Neuronal stem cell (in vitro differentiated cells): ENCODE data around the gene PCID2.

Experiments used
- DNase-seq: peaks from one replicate; pipeline ENCODE4 v3.0.0-alpha.2; 2013; ENCODE audit warnings: low spot score
- H2AFZ ChIP-seq: one replicate; pipeline ENCODE4 v1.6.1; 2013; ENCODE audit warnings: mild to moderate bottlenecking, low read length, inconsistent platforms
- H2AK5ac ChIP-seq: 2 replicates; pipeline ENCODE4 v1.6.1; 2013; ENCODE audit warnings: low read depth, mild to moderate bottlenecking, inconsistent platforms, low read length, moderate library complexity, mixed read lengths
- H2BK120ac ChIP-seq: 2 replicates; pipeline ENCODE4 v1.6.1; 2013; ENCODE audit warnings: low read depth, mild to moderate bottlenecking, inconsistent platforms, low read length, moderate library complexity, mixed read lengths
- H2BK12ac ChIP-seq: one replicate; pipeline ENCODE4 v1.6.1; 2013; ENCODE audit warnings: low read length, inconsistent platforms
- H2BK15ac ChIP-seq: 2 replicates; pipeline ENCODE4 v1.6.1; 2013; ENCODE audit warnings: mild to moderate bottlenecking, low read length, inconsistent platforms, mixed read lengths
- H2BK5ac ChIP-seq: one replicate; pipeline ENCODE4 v1.6.1; 2013; ENCODE audit warnings: inconsistent platforms, mild to moderate bottlenecking, low read length, moderate library complexity
- H3K14ac ChIP-seq: one replicate; pipeline ENCODE4 v1.6.1; 2013; ENCODE audit warnings: low read length, inconsistent platforms
- H3K18ac ChIP-seq: 2 replicates; pipeline ENCODE4 v1.6.1; 2013; ENCODE audit warnings: low read length, inconsistent platforms
- H3K23ac ChIP-seq: 2 replicates; pipeline ENCODE4 v1.6.1; 2013; ENCODE audit warnings: low read depth, mild to moderate bottlenecking, mixed read lengths, low read length, inconsistent platforms; ENCODE audit not compliant: poor library complexity
- H3K27ac ChIP-seq: replicated peaks from 3 replicates; pipeline ENCODE4 v1.5.1; 2013; ENCODE audit warnings: low read length, inconsistent platforms
- H3K27me3 ChIP-seq, 3 experiments: 2 replicates each; pipeline ENCODE4 v1.6.1; 2013; ENCODE audit warnings: low read length in 3 of 3, mild to moderate bottlenecking in 2 of 3, inconsistent platforms in 1 of 3, low read depth in 1 of 3, mixed read lengths in 1 of 3, moderate library complexity in 1 of 3; ENCODE audit not compliant: control insufficient read depth in 3 of 3, insufficient read depth in 3 of 3
- H3K36me3 ChIP-seq, 2 donors: replicated peaks in 1 of 2; 2 replicates each; pipeline ENCODE4 v1.6.1; 2013; ENCODE audit warnings: low read length in 2 of 2; ENCODE audit not compliant: control insufficient read depth in 2 of 2, insufficient read depth in 2 of 2
- H3K4ac ChIP-seq: 2 replicates; pipeline ENCODE4 v1.6.1; 2013; ENCODE audit warnings: inconsistent platforms, mild to moderate bottlenecking, low read length, moderate library complexity
- H3K4me1 ChIP-seq, 2 donors: 1 replicate in 1 of 2; 2 replicates in 1 of 2; pipeline ENCODE4 v1.6.1; 2013; ENCODE audit warnings: low read length in 2 of 2, low read depth in 1 of 2; ENCODE audit not compliant: control insufficient read depth in 2 of 2, insufficient read depth in 1 of 2
- H3K4me2 ChIP-seq: one replicate; pipeline ENCODE4 v1.6.1; 2013; ENCODE audit warnings: mild to moderate bottlenecking, low read length, inconsistent platforms; ENCODE audit not compliant: insufficient read depth, poor library complexity, severe bottlenecking
- H3K4me3 ChIP-seq, 2 donors: 2 replicates each; pipeline ENCODE4 v1.5.1; 2013; ENCODE audit warnings: low read length in 2 of 2, mild to moderate bottlenecking in 2 of 2, inconsistent platforms in 1 of 2, moderate library complexity in 1 of 2
- H3K79me1 ChIP-seq: one replicate; pipeline ENCODE4 v1.6.1; 2013; ENCODE audit warnings: low read depth, mild to moderate bottlenecking, inconsistent platforms, low read length, moderate library complexity
- H3K9ac ChIP-seq: one replicate; pipeline ENCODE4 v1.6.1; 2013; ENCODE audit warnings: mild to moderate bottlenecking, low read depth, low read length, inconsistent platforms; ENCODE audit not compliant: poor library complexity
- H3K9me3 ChIP-seq, 2 donors: replicated peaks in 1 of 2; 2 replicates each; pipeline versions ENCODE3 to v1.6.1; 2013; ENCODE audit warnings: low read length in 2 of 2, mild to moderate bottlenecking in 2 of 2, inconsistent platforms in 1 of 2, low read depth in 1 of 2, mixed read lengths in 1 of 2, moderate library complexity in 1 of 2; ENCODE audit not compliant: control insufficient read depth in 2 of 2, insufficient read depth in 1 of 2
- H4K8ac ChIP-seq: one replicate; pipeline ENCODE4 v1.6.1; 2013; ENCODE audit warnings: low read depth, mild to moderate bottlenecking, inconsistent platforms, low read length, moderate library complexity
- H4K91ac ChIP-seq: one replicate; pipeline ENCODE4 v1.6.1; 2013; ENCODE audit warnings: low read length, low read depth, mild to moderate bottlenecking, inconsistent platforms; ENCODE audit not compliant: poor library complexity
- WGBS, 2 donors: extraction: QIAGEN DNeasy Blood & Tissue Kit; methylation state at CpG; one replicate each; pipeline ENCODE4 v1.1.7; 2013; ENCODE audit warnings: missing lambda C conversion rate in 2 of 2, mixed read lengths in 1 of 2; ENCODE audit not compliant: insufficient read length in 2 of 2, insufficient replicate concordance in 1 of 2; ENCODE audit errors: extremely low coverage in 2 of 2; 5-methylcytosine and 5-hydroxymethylcytosine counted together

Gene PCID2

DNA sequence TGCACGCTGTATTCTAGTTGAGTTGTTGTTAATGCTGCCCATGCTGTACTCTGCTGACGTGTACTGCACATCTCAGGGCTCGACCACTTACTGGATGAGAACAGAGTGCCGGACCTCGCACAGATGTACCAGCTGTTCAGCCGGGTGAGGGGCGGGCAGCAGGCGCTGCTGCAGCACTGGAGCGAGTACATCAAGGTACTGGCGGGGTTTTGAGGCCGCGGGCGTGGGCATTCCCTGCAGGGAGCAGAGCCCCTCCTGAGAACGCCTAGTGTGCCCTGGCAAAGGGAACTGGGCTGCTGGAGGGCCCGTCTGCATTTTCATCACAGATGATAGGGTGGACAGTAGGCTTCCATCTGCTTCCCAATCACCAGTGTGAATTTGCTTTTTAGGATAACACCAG lies 30.9 kb upstream of the PCID2 start:
- Histone ChIP-seq H3K79me1 (peaks cover 2% of the 10 kb centered on the region), H3K36me3 (peaks cover 20 to 96% of the 10 kb centered on the region in 2 donors), H3K9me3 (peaks cover 0 to 2% of the 10 kb centered on the region in 2 donors), H2BK5ac (no peak overlapping the region), H2AK5ac (no peak overlapping the region), H2BK15ac (no peak overlapping the region), H3K4ac (no peak overlapping the region), H2BK12ac (no peak overlapping the region), H3K23ac (peak overlapping the region; percentile 69), H2AFZ (no peak overlapping the region), H3K4me1 (no peaks in the 10 kb centered on the region), H3K14ac (no peak overlapping the region), H3K4me2 (no peak overlapping the region), H4K91ac (no peak overlapping the region), H2BK120ac (no peak overlapping the region), H3K4me3 (peak overlapping the region in 1 of 2 donors; percentile 20), H3K18ac (no peak overlapping the region), H4K8ac (no peak overlapping the region), H3K27me3 (no peaks in the 10 kb centered on the region), H3K9ac (peak overlapping the region; percentile 66), H3K27ac (no peak overlapping the region)
- WGBS, 2 donors: no CpG with 5 or more reads among the region's 15 CpGs
- DNase-seq: no peak

DNA sequence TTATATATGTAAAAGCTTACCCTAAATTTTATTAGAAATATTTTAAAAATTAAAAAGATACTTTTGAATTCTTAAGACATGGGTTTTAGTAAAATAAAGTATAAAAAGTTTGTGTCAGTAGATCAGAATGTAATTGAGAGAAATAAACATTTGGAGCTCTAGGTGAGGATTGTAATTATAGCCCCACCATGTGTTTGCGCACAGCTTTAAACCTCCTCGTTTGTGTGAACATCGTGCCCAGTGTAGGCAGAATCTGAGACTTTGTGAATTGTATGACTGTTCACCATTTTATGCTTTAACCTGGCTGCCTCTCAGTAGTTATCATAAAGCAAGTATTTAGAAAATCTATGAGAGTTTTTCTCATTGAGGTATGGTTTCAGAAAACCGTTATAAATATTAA lies 30.1 kb upstream of the PCID2 start:
- WGBS, 2 donors: no CpG with 5 or more reads among the region's 4 CpGs
- Histone ChIP-seq H3K4me1 (no peaks in the 10 kb centered on the region), H2BK15ac (no peak overlapping the region), H3K27ac (no peak overlapping the region), H2BK12ac (no peak overlapping the region), H4K91ac (no peak overlapping the region), H2BK120ac (no peak overlapping the region), H3K4me3 (no peak overlapping the region), H3K9me3 (peaks cover 0 to 2% of the 10 kb centered on the region in 2 donors), H3K27me3 (no peaks in the 10 kb centered on the region), H3K9ac (no peak overlapping the region), H3K4ac (no peak overlapping the region), H4K8ac (no peak overlapping the region), H3K18ac (no peak overlapping the region), H2AFZ (no peak overlapping the region), H3K79me1 (peaks cover 2% of the 10 kb centered on the region), H3K4me2 (no peak overlapping the region), H3K23ac (no peak overlapping the region), H2AK5ac (no peak overlapping the region), H2BK5ac (no peak overlapping the region), H3K36me3 (peaks cover 17 to 96% of the 10 kb centered on the region in 2 donors), H3K14ac (no peak overlapping the region)
- no peak for DNase-seq

- H3K4ac ChIP-seq: no peak overlapping the region
- DNase-seq: no peak
- no peak overlapping the region for H2BK12ac ChIP-seq
- no peaks in the 10 kb centered on the region for H3K9me3 ChIP-seq
- H4K8ac ChIP-seq: no peak overlapping the region
- no peak overlapping the region for H2AFZ ChIP-seq
- H3K36me3 ChIP-seq: peaks cover 23 to 90% of the 10 kb centered on the region in 2 donors
- no peak overlapping the region for H3K23ac ChIP-seq
- no peaks in the 10 kb centered on the region for H3K27me3 ChIP-seq
- WGBS, 2 donors: no CpG with 5 or more reads among the region's 11 CpGs
- no peak overlapping the region for H3K4me2 ChIP-seq
- H2BK120ac ChIP-seq: no peak overlapping the region
- no peak overlapping the region for H3K18ac ChIP-seq
- H4K91ac ChIP-seq: no peak overlapping the region
- H3K4me1 ChIP-seq: no peaks in the 10 kb centered on the region
- H3K9ac ChIP-seq: no peak overlapping the region
- H3K79me1 ChIP-seq: peaks cover 2% of the 10 kb centered on the region
- no peak overlapping the region for H3K14ac ChIP-seq
- no peak overlapping the region for H2AK5ac ChIP-seq
- H2BK5ac ChIP-seq: no peak overlapping the region
- H2BK15ac ChIP-seq: no peak overlapping the region
- H3K4me3 ChIP-seq: no peak overlapping the region
- no peak overlapping the region for H3K27ac ChIP-seq
These were observed 24.6 kb upstream of the PCID2 start for GRCh38 chr13:113233101-113233500.

DNA sequence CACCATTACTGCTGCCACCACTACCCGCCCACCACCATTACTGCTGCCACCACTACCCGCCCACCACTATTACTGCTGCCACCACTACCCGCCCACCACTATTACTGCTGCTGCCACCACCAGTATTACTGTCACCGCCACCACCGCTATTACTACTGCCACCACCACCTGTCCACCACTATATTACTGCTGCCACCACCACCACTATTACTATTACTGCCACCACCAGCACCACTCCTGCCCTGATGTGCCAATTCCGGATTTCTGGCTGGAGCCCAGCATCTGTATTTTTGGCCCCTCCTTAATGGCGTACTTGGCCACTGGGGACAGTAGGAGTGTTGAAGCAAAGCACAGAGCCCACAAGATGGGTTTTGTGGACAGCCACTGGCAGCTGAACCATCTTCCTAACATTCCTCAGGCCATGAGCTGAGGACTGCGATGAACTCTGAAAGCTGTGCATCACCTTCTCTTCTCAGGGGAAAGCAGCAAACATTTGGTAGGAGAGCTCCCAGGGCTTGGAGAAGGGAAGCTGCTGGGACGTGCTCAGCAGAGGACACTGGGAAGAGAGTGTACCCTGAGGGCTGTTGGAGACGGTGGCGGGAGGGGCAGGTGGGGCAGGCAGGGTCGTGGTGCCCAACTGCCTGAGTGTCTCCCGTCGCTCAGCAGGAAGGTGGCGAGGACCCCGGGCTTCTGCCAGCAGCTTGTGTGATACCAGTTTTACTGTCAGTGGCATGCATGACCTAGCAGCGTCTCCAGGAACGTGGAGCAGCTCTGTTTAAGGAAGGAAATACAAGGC lies 23.9 kb upstream of the PCID2 start:
- H3K27me3 ChIP-seq: no peaks in the 10 kb centered on the region
- H3K4me2 ChIP-seq: no peak overlapping the region
- no peak overlapping the region for H3K18ac ChIP-seq
- H3K4ac ChIP-seq: no peak overlapping the region
- no peak overlapping the region for H4K8ac ChIP-seq
- H2BK15ac ChIP-seq: no peak overlapping the region
- no peak overlapping the region for H2BK12ac ChIP-seq
- no peak for DNase-seq
- H2BK5ac ChIP-seq: no peak overlapping the region
- no peak overlapping the region for H2AFZ ChIP-seq
- H3K14ac ChIP-seq: no peak overlapping the region
- peaks cover 26 to 88% of the 10 kb centered on the region in 2 donors for H3K36me3 ChIP-seq
- no peak overlapping the region for H4K91ac ChIP-seq
- H3K27ac ChIP-seq: no peak overlapping the region
- no CpG with 5 or more reads among the region's 18 CpGs for WGBS, 2 donors
- no peak overlapping the region for H3K4me3 ChIP-seq
- H3K23ac ChIP-seq: peak overlapping the region; percentile 62
- peaks cover 2% of the 10 kb centered on the region for H3K79me1 ChIP-seq
- H2AK5ac ChIP-seq: no peak overlapping the region
- no peaks in the 10 kb centered on the region for H3K4me1 ChIP-seq
- no peaks in the 10 kb centered on the region for H3K9me3 ChIP-seq
- H2BK120ac ChIP-seq: no peak overlapping the region
- peak overlapping the region; percentile 14 for H3K9ac ChIP-seq
